Amygdala (tissue), 56 donors: ENCODE measurements around the gene RAB21.

ENCODE experiments used
- DNase-seq, 56 donors: peaks; one replicate each; lab custom pipeline; 2025; lab: John Stamatoyannopoulos, UW

The RAB21 gene, protein sequence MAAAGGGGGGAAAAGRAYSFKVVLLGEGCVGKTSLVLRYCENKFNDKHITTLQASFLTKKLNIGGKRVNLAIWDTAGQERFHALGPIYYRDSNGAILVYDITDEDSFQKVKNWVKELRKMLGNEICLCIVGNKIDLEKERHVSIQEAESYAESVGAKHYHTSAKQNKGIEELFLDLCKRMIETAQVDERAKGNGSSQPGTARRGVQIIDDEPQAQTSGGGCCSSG

DNA sequence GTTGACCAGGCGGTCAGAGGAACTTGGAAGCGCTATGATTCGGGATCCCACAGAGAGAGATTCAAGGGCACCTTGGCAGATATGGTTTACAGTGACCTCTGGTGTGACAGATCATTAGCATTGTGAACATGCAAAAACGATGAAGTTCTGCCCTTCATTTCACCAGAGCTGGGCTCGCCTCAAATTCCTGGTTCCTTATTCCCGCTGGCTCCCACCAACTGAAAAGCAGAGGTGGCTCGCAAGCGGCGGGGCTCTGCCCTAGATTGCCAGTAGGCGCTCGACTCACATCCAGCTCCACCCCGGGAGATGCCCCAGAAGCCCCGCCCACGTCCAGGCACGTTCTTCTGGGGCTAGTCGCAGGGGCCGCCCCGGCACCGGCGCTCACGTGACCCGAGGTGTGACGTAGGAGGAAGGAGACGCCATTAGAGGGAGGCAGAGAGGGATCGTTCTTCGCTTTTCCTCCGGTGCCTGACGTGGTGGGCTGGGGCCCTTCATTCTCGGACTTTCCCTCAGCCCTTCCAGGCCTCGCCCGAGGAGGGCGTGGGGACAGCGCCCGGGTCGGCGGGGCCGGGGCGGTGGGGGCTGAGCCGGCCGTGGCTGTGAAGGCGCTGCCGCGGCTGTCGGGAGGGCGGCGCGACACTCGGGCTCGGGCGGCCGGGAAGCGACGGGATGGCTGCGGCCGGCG lies at the start of gene RAB21:
RAB21 (plus strand) TSS at position 403 of the 685 bp plus-strand sequence; CDS start at position 670, 267 bp downstream.
- peak; percentile 47 to 98 (median 94) for DNase-seq

DNA sequence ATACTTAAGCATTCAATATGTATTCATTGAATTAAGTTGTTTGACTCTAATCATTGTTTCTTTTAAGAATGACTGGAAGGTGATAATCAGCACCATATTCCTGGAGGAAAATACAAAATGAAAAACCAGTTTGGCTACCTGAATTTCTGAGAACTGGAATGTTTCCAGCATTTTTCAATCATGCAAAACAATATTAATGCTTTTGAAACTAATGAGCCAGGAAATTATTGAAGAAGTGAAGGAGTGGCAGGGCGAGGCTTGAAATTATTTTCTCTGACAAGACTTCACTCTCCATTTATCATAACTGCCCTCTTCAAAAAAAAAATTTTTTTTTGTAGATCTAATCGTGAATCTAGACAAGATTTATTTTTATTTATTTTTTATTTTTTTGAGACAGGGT lies 49.7 kb upstream of the RAB21 start:
- DNase-seq = no peak

DNA sequence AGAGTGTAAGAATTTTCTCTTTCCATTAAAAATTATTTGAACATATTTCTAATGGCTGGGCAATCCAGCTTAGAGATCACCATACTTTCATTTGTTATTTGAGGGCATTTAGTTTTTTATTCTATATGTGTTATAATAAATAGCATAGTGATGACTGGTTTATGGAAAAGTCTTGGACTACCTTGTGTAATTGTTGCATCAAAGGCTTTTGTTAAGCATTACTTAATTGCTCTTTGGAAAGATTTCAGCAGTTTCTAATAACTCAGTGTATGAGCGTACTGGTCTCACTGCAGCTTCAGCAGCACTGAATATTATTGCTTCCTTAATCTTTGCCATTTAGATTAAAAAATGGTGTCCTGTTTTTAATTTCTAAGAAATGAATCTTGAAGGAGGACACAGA lies 46.0 kb upstream of the RAB21 start:
- no peak for DNase-seq

DNA sequence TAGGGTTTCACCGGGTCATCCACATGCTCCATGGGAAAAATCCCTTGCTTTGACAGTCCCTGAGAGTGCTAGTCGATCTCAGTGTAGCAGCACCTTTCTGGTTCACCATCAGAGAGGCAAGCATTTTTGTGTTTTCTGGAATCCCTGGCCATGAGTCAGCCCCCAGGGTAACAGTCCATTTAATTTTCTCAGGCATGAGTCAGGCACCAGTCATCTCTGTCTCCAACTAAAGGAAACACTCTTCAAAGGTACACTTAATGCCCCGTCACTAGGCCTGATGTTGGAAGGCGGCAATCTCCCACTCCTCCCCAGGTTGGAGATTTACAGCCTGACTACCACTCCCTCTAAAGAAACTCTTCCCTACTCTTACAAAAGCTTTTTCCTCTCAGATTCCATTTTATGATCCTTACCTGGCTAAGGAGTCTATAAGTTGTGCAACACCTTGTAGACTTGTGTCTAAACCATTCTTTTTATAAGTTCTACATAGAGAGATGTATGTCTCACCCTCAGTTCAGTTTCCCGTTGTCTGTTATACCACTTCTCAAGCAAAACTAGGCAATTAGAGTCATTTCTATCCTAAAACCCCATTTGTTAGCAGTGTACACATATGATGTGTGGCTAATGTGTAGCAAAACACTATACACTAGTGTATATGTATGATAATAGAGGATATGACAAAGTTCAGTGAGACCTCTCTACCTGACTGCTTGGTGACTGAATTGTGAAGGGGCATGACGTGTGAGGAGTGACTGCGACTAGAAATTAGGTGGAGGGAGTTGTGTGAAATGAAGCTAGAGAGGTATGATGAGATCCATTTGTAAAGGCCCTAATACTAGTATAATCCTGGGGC lies 44.2 kb upstream of the RAB21 start:
- no peak for DNase-seq

DNA sequence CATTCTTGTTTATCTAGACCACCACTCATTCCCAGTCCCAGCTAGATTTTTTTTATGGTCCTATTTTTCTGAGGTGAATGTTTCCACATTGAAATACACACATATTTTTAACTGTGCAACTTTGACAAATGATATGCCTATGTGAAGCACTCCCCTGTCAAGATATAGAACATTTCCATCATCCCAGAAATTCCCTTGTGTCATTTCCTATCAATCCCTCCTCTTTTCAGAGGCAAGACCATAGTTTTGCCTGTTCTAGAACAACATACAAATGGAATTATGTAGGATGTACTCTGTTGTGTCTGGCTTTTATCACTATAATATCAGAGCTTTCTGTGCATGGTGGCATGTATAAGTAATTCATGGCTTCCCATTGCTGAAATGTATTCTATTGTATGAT lies 36.1 kb upstream of the RAB21 start:
- DNase-seq = no peak

DNA sequence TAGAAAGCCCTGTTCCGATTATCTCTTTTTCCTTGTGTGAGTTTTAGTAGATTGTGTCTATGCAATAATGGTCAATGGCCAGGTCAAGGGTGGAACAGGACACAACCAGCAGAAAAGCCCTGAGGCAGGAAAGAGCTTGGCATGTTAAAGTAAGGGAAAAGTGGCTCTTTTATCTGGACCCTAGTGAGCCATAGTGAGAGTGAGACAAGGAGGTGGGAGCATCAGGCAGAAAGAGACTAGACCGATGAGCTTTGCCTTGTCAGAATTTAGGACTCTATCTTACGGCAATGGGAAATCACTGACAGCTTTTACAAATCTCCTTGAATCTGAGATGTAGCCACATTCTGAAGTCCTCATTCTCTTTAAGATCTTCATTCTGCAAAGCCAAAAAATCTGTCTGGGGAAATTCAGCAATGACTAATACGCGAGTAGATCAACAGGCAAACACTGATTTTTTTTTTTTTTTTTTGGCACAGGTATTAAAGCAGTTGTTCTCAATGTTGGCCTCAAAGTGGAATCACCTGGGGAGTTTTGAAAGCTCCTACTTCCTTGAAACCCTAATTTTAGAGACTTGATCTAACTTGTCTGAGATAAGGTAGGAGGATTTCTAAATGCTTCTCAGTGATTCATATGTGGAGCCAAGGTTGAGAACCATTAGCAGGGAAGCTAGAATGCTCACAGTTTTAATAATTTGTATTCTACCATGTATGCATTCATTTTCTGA lies 34.9 kb upstream of the RAB21 start:
- DNase-seq = no peak

DNA sequence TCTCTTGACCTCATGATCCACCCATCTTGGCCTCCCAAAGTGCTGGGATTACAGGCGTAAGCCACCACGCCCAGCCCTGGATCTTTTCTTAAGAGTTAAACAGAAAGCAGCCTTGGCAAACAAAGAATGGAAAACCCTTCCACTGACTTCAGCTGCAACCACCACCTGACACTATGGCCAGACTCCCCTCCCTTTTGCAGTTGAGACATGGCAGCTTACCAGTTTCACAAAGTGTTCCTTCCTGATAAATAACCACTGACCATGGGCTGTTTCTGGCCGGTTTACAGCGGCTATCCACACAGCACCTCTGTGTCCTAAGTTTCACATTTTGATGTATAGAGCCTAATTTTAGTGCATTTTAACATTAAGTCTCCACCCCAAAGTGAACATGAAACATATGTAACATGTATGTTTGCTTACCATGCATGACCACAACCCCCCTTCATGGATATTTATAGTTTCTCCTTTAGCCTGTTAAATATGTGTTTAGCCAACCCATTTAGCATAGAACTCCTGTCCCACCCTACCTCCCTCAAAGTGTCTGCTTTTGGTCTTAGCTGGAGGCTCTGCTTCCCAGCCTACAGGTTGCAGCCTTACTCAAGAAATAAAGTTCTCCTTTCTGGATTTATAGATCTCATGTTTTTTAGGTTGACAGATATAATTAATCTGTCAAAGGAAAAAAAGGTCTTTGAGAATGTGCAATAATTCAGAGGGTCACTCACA lies 32.7 kb upstream of the RAB21 start:
- no peak for DNase-seq

DNA sequence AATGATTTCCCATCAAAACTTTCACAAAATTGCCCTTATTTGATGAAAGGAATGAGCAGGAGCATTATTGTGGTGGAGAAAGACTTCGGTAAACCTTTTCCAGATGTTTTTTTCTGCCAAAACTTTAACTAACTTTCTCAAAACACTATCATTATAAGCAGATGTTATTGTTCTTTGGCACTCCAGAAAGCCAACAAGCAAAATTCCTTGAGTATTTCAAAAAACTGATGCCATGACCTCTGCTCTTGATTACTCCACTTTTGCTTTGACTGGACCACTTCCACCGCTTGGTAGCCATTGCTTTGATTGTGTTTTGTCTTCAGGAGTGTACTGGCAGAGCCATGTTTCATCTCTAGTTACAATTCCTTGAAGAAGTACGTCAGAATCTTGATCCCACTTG lies 29.7 kb upstream of the RAB21 start:
- DNase-seq = no peak

DNA sequence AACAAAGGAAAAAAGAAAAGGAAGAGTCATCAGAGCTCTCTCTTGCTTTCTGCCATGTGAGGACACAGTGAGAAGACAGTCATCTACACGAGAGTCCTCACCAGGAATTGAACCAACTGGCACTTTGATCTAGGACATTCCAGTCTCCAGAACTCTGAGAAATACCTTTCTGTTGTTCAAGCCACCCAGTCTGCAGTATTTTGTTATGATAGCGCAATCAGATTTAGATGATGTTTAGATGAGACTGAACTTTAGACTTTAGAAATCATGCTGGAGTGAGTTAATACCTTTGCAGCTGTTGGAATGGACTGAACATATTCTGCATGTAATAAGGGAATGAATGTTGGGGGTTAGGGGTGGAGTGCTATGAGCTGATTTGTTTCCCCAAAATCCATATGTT lies 28.1 kb upstream of the RAB21 start:
- no peak for DNase-seq

DNA sequence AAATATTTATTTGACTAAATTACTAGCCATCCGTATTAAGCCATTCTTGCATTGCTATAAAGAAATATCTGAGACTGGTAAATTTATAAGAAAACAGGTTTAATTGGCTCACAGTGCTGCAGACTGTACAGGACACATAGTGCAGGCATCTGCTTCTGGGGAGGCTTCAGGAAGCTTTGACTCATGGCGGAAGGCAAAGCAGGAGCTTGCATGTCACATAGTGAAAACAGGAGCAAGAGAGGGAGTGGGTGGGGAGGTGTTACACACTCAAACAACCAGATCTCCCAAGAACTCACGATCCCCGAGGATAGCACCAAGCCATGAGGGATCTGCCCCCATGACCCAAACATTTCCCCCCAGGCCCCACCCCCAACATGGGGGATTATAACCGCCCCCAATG lies 26.7 kb upstream of the RAB21 start:
- no peak for DNase-seq

DNA sequence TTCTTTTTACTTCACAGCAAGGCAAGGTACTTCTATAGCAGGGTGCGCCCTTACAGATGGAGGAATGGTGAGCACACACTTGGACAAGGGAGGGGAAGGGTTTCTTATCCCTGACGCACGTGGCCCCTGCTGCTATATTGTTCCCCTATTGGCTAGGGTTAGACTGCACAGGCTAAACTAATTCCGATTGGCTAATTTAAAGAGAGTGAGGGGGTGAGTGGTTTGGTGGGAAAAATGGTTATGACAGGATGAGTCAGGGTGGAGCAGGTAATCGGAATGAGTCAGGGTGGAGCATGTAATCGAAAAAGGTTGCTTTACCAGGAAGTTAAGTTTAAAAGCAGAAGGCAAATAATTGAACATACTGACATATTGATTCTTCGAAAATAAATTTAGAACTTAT lies 23.7 kb upstream of the RAB21 start:
- no peak for DNase-seq

DNA sequence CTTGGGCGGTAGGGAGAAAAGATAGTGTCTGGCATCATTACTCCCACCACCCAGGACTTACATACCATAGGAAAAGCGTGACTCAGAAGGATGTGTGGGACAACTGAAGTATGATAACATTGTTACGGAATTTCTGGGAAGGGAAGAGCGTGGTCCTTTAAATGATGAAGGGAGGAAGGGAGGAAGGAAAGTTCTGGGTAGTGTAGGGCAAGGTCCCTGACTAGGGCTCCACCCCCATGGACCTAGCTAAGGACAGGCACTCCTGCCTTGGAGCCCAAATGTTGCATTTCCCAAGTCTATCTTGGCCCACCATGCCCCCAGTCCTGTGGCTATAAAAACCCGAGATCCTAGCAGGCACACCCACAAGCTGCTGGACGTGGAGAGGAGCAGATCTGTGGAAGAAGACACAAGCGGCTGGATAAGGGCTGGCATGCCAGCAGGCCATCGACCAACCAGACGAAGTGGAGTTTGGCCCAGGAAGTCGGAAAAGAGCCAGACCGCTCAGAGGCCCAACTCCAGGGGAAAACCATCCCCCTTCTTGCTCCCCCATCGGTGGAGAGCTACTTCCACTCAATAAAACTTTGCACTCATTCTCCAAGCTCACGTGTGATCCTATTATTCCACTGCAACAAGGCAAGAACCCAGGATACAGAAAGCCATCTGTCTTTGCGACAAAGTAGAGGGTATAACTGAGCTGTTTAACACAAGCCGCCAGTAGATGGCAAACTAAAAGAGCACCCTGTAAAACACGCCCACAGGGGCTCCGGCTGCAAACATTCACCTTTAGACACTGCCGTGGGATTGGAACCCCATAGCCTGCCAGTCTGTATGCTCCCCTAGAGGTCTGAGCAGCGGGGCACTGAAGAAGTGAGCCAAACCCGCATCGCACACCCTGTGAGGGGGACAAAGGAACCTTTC lies 23.0 kb upstream of the RAB21 start:
- no peak for DNase-seq

DNA sequence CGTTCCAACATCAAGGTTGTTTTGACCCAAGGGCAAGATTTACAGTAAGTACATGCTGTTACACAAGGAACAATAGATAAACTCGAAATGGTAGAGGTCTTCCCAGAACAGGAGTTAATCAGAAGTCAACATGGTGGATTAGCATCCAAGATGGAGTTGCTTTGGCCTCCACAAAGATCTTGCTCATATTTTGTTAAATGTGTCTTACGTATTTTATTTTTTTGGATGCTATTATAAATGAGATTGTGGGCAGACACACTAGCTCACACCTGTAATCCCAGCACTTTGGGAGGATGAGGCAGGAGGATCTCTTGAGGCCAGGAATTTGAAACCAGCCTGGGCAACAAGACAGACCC lies 22.3 kb upstream of the RAB21 start:
- no peak for DNase-seq

DNA sequence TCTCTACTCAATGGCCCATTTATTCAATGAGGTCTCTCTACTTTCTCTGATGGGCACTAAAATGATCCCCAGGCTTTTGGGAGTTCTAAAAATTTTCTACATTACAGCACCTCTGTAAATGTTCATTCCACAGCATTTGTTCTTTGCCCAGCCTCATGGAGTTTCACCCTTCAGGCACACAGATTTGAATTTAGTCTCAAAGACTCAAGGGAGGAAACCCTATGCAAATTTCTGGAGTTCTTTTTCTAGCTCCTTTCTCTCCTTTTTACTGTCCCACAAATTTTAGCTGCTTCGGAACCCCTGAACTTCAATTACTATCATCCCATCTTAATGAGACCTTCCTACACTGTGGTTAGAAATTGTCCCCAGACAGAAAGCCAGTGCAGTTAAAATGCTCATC lies 17.5 kb upstream of the RAB21 start:
- no peak for DNase-seq

DNA sequence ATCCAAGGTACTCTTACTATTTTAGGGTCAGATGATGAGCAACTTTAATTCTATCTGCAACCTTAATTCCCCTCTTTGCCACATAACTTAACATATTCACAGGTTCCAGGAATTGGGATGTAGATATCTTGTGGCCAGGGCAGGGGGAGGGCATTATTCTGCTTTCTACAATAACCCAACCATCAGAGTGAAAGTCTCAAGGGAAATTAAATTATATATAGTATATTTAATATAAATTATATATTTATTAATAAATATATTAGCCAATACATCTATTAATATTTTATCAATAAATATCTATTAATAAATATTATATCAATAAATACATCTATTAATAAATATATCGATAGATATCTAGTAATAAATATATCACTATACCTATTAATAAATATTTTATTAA lies 11.7 kb upstream of the RAB21 start:
- DNase-seq = no peak

DNA sequence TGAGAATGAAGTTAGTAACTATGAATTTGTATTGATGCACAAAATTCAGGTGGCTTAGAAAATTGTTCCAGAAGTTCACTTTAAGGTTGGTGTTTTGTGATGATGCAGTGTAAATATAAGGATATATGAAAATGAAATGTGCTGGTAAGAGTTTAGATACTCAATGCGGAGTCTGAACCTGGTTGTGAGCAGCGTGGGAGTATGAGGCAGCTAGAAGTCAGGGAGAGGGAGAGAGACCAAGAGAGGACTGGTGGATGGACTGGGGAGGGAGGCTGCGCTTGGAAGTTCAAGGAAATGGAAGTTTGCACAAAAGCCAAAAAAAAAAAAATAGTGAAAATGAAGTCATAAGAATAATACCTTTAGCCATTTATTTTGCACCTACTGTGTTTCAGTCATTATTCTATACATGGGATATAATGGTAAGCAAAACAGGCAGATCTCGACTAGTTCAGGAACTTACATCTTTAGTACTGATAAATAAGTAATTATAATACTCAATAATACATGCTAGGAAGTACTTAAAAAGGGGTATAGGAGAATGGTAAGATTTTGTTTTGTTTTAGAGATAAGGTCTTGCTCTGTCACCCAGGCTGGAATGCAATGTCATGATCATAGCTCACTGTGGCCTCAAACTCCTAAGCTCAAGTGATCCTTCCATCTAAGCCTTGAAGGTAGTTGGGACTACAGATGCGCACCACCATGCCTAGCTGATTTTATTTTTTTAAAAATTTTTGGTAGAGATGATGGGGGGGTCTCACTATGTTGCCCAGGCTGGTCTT lies 10.0 kb upstream of the RAB21 start:
- no peak for DNase-seq

DNA sequence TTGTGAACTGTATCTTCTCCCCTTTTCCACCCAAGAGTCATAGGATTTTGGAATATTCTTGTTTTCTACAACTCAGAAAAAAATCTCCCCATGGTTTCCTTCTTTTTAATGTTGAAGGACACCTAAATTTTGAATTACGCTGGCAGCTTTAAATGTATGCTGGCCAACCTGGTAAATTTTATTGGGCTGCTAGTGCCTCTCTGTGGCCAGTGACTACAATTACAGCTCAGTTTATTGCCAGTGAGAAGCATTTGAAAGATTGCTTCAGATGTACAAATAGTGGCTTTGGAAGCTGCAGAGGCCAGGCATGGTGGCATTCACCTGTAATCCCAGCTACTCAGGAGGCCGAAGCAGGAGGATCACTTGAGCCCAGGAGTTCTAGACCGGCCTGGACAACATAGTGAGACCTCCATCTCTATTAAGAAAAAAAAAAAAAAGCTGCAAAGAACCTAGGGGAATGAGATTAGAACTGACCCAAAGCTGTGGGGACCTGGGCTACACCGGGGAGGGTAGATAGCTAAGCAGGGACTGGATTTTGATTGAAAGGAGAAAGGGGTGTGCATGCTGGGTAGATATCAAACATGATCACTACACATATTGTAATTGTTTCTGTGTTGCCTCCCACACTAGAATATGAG lies 7.6 kb upstream of the RAB21 start:
- DNase-seq = peak in 31 of 56 donors; percentile 1 to 54 (median 10)
